ENCODE measurements around the gene PEX11B. TPM values are rescaled to one million over a fixed set of nuclear protein-coding genes. Genes with fewer than 3 reads are reported as not detected.

PEX11B gene
- polyA plus RNA-seq, 1 donor (not counting 4 experiments of a cell fraction or from before 2014, with no cell fraction given): 97.7 TPM

DNA sequence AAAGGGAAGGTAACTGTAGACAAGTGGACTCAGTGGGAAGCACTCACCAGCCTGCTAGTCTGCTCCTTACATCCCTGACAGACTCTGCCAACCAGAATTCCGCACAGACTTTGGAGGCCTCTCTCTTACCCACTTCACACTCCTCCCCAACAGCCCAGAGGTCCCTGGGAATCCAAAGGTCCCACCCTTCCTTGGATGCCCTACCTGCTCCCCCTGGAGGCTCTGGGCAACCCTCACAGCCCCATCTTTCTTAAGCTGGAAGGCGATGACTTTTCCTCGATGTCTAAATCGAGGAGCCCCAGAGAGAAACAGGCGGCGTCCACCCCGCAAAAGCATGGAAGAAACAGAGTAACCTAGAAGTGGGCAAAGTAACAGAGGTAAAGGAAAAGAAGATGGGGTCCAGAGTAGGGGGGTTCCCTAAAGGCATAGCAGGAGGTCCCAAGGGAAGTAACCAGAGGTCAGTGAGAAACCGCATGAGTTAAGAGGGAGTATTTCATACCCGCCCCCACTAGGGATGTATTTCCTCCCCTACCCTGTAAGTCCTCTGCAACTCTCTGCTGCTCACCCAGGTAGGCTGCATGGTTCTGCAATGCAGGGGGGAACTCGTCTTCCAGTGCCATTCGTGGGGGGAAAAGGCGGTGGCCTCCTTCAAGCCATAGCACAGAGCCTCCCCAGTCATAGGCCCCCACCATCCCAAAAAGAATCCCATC, 17.1 kb downstream of the PEX11B start:
- Histone ChIP-seq H3K79me2 (ENCODE audit: control insufficient read depth, insufficient read depth, low read length) (no peaks in the 10 kb centered on the region), H3K27ac (ENCODE audit: control insufficient read depth, insufficient read depth, low read length) (no peak overlapping the region), H4K20me1 (ENCODE audit: control insufficient read depth, extremely low read depth, insufficient read depth, low read length) (no peaks in the 10 kb centered on the region), H2AFZ (ENCODE audit: control insufficient read depth, low read length) (no peak overlapping the region), H3K4me3 (ENCODE audit: control insufficient read depth in 2 of 3, extremely low read depth in 1 of 3, insufficient read depth in 2 of 3, low read depth in 1 of 3, low read length in 3 of 3) (no peak overlapping the region), H3K36me3 (ENCODE audit: control insufficient read depth in 2 of 2, extremely low read depth in 1 of 2, insufficient read depth in 2 of 2, low read length in 2 of 2) (peaks cover 0 to 3% of the 10 kb centered on the region in 2 experiments), H3K9me1 (ENCODE audit: control insufficient read depth, extremely low read depth, insufficient read depth, low read length) (no peaks in the 10 kb centered on the region), H3K9ac (ENCODE audit: control insufficient read depth, extremely low read depth, insufficient read depth, low read length) (no peak overlapping the region), H3K4me1 (ENCODE audit: control insufficient read depth, extremely low read depth, insufficient read depth, low read length) (no peaks in the 10 kb centered on the region), H3K4me2 (ENCODE audit: control insufficient read depth, extremely low read depth, insufficient read depth, low read depth, low read length) (no peak overlapping the region), H3K27me3 (ENCODE audit: control insufficient read depth, extremely low read depth, insufficient read depth, low read length) (no peaks in the 10 kb centered on the region), H3K9me3 (ENCODE audit: control insufficient read depth, low read depth, low read length) (no peaks in the 10 kb centered on the region)
- FAIRE-seq: no peak
- DNase-seq (ENCODE audit: low read depth, low spot score): no peak
- dilution Hi-C loops (cut with MboI; ENCODE audit: extremely low pct_ligation_motif_present, low sequenced_read_pairs): no loop called here
- TF ChIP-seq EZH2 (IDR thresholded peaks at IDR 0.05; ENCODE audit: low read length): no peak
- TF ChIP-seq, protein P1, sequence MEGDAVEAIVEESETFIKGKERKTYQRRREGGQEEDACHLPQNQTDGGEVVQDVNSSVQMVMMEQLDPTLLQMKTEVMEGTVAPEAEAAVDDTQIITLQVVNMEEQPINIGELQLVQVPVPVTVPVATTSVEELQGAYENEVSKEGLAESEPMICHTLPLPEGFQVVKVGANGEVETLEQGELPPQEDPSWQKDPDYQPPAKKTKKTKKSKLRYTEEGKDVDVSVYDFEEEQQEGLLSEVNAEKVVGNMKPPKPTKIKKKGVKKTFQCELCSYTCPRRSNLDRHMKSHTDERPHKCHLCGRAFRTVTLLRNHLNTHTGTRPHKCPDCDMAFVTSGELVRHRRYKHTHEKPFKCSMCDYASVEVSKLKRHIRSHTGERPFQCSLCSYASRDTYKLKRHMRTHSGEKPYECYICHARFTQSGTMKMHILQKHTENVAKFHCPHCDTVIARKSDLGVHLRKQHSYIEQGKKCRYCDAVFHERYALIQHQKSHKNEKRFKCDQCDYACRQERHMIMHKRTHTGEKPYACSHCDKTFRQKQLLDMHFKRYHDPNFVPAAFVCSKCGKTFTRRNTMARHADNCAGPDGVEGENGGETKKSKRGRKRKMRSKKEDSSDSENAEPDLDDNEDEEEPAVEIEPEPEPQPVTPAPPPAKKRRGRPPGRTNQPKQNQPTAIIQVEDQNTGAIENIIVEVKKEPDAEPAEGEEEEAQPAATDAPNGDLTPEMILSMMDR (optimal IDR thresholded peaks at IDR 0.05 in 1 of 3, IDR thresholded peaks at IDR 0.05 in 1 of 3, conservative IDR thresholded peaks at IDR 0.05 in 1 of 3; ENCODE audit: extremely low read depth in 1 of 3, insufficient read depth in 2 of 3, low read length in 3 of 3): peak in 1 of 3 experiments; percentile 6

DNA sequence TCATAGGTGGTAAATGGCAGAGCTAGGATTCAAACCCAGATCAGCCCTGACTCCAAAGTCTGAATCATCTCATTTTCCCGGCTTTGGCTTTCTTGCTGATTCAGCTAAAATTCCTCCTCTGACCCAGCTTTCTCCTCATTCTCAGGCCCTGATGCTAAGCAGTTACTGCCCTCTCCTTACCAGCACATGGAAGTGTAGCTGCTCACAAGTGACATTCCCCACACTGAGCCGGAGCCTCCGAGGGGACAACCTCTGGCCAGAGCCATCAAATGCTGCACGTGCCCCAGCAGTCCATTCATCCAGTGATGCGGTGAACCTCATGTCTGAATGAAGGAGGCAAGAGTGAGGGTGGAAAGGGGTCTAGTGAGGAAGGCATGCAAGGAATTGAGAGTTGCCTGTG, 19.8 kb downstream of the PEX11B start:
- no peak overlapping the region for H3K4me2 ChIP-seq (ENCODE audit: control insufficient read depth, extremely low read depth, insufficient read depth, low read depth, low read length)
- no peak overlapping the region for H3K9ac ChIP-seq (ENCODE audit: control insufficient read depth, extremely low read depth, insufficient read depth, low read length)
- no peak overlapping the region for H3K27ac ChIP-seq (ENCODE audit: control insufficient read depth, insufficient read depth, low read length)
- no peaks in the 10 kb centered on the region for H3K79me2 ChIP-seq (ENCODE audit: control insufficient read depth, insufficient read depth, low read length)
- H3K9me3 ChIP-seq (ENCODE audit: control insufficient read depth, low read depth, low read length): no peaks in the 10 kb centered on the region
- H3K27me3 ChIP-seq (ENCODE audit: control insufficient read depth, extremely low read depth, insufficient read depth, low read length): no peaks in the 10 kb centered on the region
- H2AFZ ChIP-seq (ENCODE audit: control insufficient read depth, low read length): no peak overlapping the region
- no peak for DNase-seq (ENCODE audit: low read depth, low spot score)
- peaks cover 2 to 3% of the 10 kb centered on the region in 2 experiments for H3K36me3 ChIP-seq (ENCODE audit: control insufficient read depth in 2 of 2, extremely low read depth in 1 of 2, insufficient read depth in 2 of 2, low read length in 2 of 2)
- TF ChIP-seq EZH2 (IDR thresholded peaks at IDR 0.05; ENCODE audit: low read length): no peak
- TF ChIP-seq, protein P1 (optimal IDR thresholded peaks at IDR 0.05 in 1 of 3, IDR thresholded peaks at IDR 0.05 in 1 of 3, conservative IDR thresholded peaks at IDR 0.05 in 1 of 3; ENCODE audit: extremely low read depth in 1 of 3, insufficient read depth in 2 of 3, low read length in 3 of 3): no peak
- H3K4me1 ChIP-seq (ENCODE audit: control insufficient read depth, extremely low read depth, insufficient read depth, low read length): no peaks in the 10 kb centered on the region
- dilution Hi-C loops (cut with MboI; ENCODE audit: extremely low pct_ligation_motif_present, low sequenced_read_pairs): no loop called here
- H4K20me1 ChIP-seq (ENCODE audit: control insufficient read depth, extremely low read depth, insufficient read depth, low read length): no peaks in the 10 kb centered on the region
- no peak for FAIRE-seq
- no peaks in the 10 kb centered on the region for H3K9me1 ChIP-seq (ENCODE audit: control insufficient read depth, extremely low read depth, insufficient read depth, low read length)
- no peak overlapping the region for H3K4me3 ChIP-seq (ENCODE audit: control insufficient read depth in 2 of 3, extremely low read depth in 1 of 3, insufficient read depth in 2 of 3, low read depth in 1 of 3, low read length in 3 of 3)
